Gastrocnemius medialis (tissue), 4 donors: Measurements from ENCODE around the gene C9orf85.

Experiments used
- POLR2A ChIP-seq, 2 donors: fragments of 450-650 bp; IDR thresholded peaks; one replicate each; pipeline ENCODE4 v1.6.1; 2017; ENCODE audit warnings: antibody characterized with exemption in 2 of 2, mild to moderate bottlenecking in 2 of 2, moderate library complexity in 2 of 2
- TF ChIP-seq, protein P1 (sequence below), 5 experiments: fragments of 450-650 bp in 3 of 5; fragments of 200-600 bp in 2 of 5; sonication (generic) in 2 of 5; IDR thresholded peaks in 4 of 5; conservative IDR thresholded peaks in 1 of 5; 1 replicate in 4 of 5; 2 replicates in 1 of 5; pipeline ENCODE4 v1.5.1; 2016 to 2019; ENCODE audit warnings: antibody characterized with exemption in 5 of 5, mild to moderate bottlenecking in 3 of 5, moderate library complexity in 3 of 5

DNA sequence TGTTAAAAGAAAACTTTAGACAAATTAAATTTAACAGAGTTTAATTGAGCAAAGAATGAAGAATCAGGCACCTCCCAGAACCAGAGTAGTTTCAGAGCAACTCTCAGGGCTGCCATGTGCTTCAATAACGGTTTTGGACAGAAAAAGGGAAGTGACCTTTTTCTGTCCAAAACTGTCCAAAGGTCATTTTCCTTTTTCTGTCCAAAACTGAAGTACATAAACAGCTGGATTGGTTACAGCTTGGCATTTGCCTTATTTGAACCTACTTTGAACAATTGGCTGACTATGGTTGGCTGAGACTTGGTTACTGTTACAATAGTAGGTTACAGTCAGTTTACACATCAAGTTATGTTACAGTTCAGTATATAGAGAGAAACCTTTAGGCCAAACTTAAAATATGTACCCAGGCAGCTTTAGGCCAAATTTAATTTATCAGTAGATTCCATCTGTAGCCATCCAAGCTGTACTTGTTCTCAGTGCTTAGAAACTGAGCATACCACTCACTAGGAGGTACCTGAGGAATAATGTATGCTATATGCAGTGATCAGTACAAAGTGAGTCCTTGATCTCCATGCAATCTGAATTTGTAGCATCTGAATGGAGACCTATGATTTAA is 44.0 kb downstream of the C9orf85 start:
- TF ChIP-seq, protein P1, sequence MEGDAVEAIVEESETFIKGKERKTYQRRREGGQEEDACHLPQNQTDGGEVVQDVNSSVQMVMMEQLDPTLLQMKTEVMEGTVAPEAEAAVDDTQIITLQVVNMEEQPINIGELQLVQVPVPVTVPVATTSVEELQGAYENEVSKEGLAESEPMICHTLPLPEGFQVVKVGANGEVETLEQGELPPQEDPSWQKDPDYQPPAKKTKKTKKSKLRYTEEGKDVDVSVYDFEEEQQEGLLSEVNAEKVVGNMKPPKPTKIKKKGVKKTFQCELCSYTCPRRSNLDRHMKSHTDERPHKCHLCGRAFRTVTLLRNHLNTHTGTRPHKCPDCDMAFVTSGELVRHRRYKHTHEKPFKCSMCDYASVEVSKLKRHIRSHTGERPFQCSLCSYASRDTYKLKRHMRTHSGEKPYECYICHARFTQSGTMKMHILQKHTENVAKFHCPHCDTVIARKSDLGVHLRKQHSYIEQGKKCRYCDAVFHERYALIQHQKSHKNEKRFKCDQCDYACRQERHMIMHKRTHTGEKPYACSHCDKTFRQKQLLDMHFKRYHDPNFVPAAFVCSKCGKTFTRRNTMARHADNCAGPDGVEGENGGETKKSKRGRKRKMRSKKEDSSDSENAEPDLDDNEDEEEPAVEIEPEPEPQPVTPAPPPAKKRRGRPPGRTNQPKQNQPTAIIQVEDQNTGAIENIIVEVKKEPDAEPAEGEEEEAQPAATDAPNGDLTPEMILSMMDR (IDR thresholded peaks at IDR 0.05 in 4 of 5, conservative IDR thresholded peaks at IDR 0.05 in 1 of 5) = no peak
- no peak for TF ChIP-seq POLR2A (IDR thresholded peaks at IDR 0.05)
